ENCODE measurements around the gene DEPDC1.
"Not testable (repeated sequence)": the region's sequence is repeated elsewhere in the genome, so short reads cannot be mapped to it uniquely, and the experiment has no call there.

DEPDC1 gene

DNA sequence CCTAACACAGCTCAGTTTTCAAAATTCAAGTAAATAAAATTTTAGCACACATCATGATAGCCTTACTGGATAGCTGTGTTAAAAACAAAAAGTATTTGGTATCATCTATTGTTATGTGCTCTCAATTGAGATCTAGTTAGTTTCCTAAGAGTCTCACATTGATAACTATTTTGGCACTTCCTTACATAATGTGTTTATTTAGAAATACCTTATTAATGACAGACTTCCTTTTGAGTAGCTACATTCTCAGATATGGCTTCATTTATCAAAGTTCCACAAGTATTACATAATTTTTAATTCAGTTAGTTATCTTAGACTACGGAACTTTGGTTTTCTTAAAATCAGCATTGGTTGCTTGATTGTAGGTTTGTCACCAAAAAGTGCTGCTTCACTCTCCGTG, 20.3 kb downstream of the DEPDC1 start:
- not testable (repeated sequence) for DNase-seq

DNA sequence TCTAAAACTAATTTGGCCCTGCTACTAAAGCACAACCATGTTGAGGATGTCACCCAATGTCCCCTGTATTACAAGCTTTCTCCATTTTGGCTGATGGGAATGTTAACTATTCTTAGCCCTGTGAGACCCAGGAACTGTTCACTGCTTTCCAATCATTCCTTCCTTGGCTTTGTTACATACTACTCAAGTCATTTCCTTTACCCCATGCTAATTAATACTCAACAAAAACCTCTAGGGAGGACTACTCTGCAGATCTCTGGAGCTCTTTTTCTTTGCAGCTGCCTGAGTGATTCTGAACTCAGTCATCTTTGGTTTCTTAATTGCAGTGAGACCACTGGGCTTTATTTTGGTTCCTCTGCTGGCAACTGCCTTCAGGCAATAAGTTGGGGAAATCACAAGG, 23.8 kb downstream of the DEPDC1 start:
- DNase-seq: no peak

DNA sequence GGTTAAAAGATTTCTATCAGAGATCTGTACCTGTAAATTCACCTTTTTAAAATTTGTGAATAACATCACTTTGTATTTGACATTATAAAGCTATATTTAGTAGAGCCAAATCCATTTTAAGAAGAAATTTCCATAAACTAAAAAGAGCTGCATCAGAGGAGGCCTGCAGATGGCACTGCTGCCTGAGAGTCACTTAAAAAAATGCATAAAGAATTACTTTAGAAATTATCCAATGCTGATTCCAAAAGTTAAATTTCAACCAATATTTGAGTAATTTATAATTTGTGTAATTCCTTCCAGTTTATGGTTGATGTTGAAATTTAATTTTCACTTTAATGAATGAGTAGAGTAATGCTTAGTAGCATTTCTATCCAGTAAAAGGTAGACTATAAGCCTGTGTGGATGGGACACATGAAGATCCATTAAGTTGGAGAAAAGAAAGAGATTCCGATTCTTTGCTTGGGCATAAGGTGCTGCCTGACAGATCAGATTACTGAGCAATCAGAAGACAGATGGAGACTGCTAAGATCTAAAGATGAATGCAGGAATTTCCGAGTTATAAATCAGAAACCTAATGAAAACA, 26.4 kb downstream of the DEPDC1 start:
- DNase-seq: peak; percentile 1

DNA sequence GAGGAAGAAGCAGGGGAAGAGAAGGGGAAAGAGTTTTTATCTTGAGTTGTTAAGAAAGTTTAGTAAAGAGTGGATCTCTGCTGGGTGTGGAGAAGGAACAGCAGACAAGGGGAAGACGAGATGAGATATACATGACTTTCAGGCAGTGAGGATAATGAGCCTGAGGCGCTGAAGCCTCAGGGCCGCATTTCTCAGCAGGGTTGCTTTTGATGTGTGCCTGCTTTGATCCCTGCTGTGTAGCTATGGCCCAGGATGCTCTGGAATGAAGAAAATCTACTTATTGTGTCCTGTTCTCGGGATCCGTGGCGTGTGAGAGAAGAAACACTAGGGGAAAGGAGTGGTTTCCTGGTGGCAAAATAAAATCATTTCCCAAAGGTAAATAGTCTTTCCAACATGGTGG, 32.0 kb downstream of the DEPDC1 start:
- no peak for DNase-seq

DNA sequence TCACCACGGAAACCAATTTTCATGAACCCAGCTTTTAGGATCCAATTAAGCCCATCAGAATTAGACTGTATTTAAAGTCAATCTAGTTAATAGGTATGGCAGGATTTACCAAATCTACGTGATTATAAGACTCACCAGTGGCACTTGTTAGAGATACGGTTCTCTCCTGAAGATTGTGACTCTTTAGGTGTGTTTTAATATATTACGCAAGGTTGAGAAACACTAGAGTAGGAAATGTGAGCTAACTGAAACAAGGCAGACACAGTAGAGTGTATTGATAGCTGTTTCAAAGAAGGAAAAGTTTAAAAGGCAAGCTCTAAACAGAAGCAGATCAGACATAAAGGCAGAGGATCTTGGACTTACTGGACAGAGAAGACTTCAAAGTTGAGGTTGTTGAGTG, 35.9 kb downstream of the DEPDC1 start:
- no peak for DNase-seq

DNA sequence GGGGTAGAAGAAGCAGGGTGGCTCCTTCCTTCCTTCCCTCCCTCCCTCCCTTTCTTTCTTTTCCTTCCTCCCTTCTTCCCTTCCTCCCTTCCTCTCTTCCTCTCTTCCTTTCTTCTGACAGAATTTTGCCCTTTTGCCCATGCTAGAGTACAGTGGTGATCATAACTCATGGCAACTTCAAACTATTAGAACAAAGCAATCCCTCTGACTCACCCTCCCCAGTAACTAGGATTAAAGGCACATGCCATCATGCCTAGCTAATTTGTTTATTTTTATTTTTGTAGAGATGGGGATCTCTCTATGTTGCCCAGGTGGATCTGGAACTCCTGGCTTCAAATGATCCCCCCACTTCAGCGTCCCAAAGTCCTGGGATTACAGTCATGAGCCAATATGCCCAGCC, 37.1 kb downstream of the DEPDC1 start:
- no peak for DNase-seq

DNA sequence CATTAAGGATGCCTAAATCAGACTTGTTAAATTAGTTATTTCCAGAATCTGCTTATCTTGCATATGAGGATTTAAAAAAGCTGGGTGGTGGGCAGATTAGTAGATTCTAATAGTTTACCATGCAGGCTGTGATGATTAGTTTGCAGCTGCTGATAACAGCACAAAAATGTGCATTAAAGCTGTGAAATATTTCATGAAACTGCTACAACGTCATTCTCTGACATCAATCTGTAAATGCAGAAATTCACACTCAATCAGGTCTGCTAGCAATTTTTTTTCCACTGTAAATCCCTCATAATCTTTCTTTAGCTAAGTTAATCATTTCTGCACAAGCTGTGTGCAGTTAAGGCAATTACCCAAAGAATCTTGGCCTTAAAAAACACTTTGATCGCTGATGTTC, 37.8 kb downstream of the DEPDC1 start:
- no peak for DNase-seq

DNA sequence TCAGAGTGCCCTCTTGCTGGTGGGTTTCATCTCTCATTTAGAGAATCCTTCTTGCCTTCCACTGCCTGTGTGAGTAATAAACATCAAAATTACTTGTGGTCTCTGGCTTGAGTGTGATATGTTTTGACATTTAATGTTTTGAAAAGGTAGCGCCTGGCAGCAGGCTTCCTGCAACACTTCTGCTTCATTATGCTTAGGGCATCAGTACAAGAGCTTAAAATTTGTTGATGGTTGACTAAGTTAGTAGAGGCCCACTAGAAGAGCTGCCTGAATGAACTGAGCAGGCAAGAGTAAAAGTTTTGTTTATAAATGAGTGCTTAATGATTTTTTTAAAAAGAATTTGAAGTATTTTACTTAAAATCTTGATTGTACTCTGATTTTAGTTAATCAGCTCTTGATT, 40.7 kb downstream of the DEPDC1 start:
- no peak for DNase-seq

DNA sequence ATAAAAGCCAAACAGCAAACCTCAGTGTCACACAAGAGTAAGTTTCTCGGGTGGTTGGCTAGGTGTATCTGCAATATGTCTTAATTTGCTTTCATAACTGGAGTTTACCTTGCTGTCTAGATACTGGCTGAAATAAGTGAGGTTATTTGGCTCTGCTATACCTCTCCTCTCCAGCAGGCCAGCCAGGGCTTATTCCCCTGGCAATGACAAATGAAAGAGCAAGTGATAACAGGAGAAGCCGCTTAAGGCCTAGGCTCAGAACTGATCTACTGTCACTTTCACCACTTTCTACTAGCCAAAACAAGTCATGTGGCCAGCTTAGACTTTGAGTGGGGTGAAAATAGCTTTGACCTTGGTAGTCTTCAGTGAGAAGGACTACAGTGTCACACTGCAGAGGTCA, 42.3 kb downstream of the DEPDC1 start:
- DNase-seq: no peak

DNA sequence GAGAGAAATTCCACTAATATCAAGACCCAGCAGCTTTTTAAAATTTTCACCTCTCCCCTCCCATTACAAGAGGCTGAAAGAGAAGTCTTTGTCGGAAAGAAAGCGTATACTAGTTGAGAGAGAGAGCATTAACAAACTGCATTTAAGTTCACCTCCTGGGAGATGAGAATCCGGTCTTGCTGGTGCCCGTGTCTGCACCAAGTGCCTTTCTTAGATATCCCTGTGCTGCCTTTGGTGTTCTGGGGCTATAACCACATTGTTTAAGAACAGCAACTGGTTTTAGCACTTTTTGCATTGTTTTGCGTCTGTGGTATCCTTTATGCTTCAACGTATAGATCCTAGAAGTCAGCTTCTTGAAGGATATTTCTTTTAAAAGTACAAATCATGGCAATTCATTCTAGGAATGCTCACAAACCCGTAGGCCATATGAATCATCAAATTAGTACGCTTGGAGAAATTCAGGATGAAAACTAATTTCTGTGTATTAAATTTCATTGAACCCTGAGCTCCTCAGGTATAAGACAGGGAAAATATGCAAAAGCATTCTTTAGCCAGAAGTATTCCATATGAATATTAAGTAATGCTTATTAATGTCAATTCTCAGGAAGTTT, 43.7 kb downstream of the DEPDC1 start:
- no peak for DNase-seq

DNA sequence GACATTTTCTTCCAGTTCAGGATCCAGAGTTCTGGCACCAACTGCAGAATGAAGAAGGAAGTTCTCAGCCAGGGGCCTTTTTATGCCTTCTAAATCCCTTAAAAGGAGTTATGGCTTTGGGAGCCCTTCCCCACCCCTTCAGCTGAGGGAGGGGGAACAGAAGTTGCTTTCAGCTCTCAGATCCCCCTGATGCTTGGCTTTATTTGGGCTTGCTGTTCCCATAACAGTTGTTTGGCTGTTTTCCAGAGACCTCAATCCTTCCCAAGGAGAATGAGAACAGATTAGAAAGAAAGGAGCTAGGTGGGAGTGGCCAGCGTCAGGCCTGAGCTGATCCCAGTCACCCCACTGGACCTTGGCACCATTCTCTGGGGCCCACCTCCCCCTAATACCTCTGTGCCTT, 47.0 kb downstream of the DEPDC1 start, which contains the start of gene RPE65:
RPE65 (minus strand) TSS at position 54 of the 400 bp plus-strand sequence; CDS start at position 5, 49 bp downstream.
- DNase-seq: peak; percentile 34

DNA sequence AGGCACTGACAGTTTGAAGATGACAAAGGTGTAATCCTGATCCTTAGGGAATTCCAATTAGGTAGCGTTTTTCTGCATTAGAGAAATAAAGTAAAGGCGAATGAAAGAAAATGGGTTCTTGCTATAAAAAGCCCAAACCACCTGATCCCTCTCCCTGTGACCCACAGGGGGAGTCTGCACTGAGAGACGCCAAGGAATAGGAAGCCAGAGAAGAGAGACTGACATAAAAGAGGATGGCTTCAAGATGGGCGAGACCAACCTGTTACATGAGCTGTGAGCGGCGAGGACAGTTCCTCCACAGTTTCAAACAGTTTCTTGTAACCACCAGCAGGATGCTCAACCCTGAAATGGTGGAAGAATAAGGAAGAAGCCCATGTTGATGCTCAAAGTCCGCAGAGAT, 48.5 kb downstream of the DEPDC1 start:
- DNase-seq: no peak

DNA sequence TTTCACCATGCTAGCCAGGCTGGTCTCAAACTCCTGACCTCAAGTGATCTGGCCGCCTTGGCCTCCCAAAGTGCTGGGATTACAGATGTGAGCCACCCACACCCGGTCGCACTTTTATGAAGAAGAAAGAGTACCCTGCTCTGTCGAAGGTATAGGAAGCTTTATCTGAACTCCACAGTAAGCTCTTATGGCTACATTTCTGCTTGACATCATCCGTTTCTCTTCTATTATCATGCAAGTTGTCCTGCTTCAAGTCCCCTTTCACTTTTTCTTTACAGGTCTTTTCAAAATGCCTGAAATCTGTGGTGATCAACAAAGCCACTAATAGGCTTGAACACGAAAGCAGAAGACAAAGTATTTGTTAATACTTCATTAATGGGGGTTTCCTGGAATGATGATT, 51.2 kb downstream of the DEPDC1 start:
- DNase-seq: no peak

DNA sequence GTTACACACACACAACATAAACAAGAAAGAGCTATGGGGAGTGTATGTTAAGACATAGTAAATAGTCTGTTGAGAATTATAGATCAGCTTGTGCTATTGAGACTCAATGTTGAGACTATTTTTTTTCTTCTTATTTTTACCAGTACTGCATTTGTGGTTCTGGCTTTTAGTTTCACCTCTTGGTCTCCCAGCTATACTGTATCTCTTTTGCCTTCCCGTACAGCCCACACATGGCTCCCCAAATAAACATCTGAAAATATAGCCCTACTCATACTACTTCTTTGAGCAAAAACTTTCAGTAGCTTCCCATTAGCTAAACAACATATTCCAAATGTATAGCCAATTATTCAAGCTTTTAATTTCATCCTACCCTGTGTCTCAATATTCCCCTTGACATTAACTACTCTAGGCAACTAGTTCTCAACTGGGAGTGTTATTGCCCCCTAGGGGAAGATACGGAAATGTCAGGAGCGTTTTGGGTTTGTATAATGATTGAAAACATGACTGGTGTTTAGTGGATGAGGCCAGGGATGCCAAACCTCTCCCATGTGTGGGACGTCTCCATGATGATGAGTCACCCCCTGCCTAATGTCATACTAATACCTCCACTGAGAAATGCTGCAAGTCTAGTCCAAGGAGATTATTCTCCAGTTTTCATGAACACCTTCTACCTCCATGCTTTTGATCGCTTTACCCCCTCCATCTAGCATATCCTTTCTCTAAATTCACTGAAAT, 53.9 kb downstream of the DEPDC1 start:
- no peak for DNase-seq

DNA sequence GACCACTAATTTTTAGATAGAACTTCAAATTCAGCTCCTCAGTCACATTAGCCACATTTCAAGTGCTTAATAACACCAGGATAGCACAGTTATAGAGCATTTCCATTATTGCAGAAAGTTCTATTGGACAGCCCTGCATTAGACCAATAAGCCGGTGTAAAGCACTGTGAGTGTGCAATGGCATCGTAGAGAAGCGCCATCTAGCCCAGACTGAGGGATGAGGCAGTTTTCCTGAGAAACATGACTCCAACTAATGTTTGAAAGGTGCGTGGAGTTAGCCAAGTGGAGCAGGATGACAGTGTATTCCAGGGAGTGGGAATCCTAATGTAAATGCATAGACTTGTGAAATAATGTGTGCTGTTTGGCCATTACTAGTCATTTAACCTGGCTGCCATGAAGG, 54.9 kb downstream of the DEPDC1 start:
- no peak for DNase-seq

DNA sequence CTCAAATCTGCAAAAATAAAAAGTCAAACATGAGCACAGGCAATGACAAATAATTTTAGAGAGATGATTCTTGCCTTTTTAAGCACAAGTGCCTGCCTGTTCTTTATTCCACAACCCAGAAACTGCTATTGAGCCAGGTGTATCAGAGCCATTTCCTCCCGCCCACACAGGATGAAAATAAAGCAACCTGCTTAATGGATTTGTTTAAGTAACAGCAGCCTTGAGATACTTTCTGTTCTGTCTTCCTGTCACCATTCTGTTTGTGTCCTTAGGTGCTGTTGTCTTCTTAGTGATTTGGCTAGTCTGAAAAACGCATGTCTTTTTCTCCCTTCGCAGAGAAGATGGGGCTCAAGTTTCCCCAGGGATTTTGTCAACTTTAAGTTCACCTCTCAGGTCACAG, 58.6 kb downstream of the DEPDC1 start:
- no peak for DNase-seq

DNA sequence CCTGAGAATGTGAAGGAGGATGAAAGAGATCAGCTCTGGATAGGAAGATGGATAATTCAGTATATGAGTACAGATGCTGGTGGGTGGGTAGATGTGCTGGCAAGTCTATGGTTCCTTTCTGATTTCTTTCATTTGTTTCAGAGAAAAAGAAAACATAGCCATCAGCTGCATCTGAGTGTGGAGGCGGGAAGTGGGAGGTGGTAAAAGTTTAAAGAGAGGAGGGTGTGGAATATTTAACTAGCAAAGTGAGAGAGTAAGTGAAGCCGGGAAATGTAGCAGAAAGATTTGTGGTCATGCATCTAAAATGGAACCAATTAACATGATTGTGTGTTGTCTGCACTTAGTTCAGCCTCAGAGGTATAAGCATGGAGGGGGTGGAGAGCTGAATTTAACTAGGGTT, 63.5 kb downstream of the DEPDC1 start:
- no peak for DNase-seq

DNA sequence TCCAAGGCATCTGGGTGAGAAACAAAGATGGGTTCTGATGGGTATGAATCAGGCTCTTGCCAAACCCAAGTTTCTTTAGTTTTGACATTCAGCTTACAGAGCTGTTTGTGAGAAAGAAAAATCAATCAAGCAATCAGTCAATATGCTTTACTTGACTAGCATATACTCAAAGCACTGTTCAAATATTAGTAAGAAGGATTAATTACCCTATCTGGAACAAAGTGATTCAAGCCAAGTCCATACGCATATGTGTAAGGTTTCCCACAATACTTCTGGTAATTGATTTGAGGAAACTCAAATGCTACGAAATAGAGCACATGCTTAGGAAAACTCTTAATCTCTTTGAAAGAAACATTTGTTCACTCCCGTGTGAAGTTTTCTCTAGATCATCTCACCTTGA, 65.8 kb downstream of the DEPDC1 start:
- DNase-seq: no peak

DNA sequence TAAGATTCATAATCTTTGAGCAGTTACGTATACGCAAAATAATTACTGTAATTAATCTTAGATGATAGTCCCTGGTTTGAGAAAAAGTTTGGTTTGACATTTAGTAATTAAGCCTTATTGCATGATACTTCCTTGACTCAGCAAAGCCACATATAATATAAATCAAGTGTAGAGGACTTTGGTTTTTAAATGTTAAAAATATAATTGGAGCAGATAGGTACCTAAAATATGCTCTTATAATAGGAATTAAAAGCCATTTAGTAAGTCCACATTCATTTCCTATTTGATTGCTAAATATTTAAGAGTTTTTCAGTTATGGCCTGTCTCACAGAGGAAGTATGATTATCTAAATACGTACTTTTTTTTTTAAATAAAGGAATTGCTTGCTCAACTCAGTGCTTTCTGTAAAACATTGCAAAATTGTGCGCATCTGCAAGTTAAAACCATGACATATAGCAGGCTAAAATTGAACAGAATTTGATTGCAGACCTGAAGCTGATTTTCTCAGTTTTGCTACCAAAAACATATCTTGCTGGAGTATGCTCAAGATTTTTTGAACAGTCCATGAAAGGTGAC, 67.6 kb downstream of the DEPDC1 start:
- DNase-seq: no peak

DNA sequence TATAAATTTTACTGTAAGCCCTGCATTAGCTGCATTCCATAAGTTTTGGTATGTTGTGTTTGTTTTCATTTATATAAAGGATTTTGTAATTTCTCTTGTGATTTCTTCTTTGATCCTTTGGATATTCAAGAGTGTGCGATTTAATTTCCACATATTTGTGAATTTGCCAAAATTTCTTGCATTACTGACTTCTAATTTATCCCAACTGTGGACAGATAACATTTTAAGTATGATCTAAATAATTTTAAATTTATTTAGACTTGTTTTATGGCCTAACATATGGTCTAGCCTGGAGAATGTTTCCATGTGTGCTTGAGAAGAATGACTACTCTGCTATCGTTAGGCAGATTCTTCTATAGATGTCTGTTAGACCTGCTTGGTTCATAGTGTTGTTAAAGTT, 70.3 kb downstream of the DEPDC1 start:
- no peak for DNase-seq

Data from COR-L47 (cell line).